Natural killer cell treated with Interleukin-12 subunit alpha and Interleukin-12 subunit beta and Interleukin-15 and Interleukin-18, amount 100 ng/mL, for 72 hours (primary cell): ENCODE results near the gene PIK3CD. TPM values are rescaled to one million over a fixed set of nuclear protein-coding genes. Genes with fewer than 3 reads are reported as not detected.
A peak's percentile ranks its signal among the peaks of the same experiment; 100 is the strongest.

Source experiments
- ATAC-seq, 2 donors: fragments of 150-1000 bp; cut with Tn5 transposase in 1 of 2; sonication (Bioruptor Pico), chemical (Tn5 transposase) in 1 of 2; 2 replicates each; pipeline ENCODE4 v1.10.0; 2021
- DNase-seq: peaks from one replicate; pipeline ENCODE4 v3.0.0; 2022; ENCODE audit warnings: low spot score
- H3K27ac Mint-ChIP-seq, 2 donors: 1 replicate in 1 of 2; 2 replicates in 1 of 2; pipeline ENCODE4 v1.8.0; 2022; ENCODE audit warnings: mixed read lengths in 2 of 2, mild to moderate bottlenecking in 1 of 2, moderate library complexity in 1 of 2
- H3K27me3 Mint-ChIP-seq, 2 donors: 1 replicate in 1 of 2; 2 replicates in 1 of 2; pipeline ENCODE4 v1.8.0; 2022; ENCODE audit warnings: mixed read lengths in 2 of 2
- H3K36me3 Mint-ChIP-seq: one replicate; pipeline ENCODE4 v1.8.0; 2022; ENCODE audit warnings: mixed read lengths
- H3K4me1 Mint-ChIP-seq, 2 donors: 1 replicate in 1 of 2; 2 replicates in 1 of 2; pipeline ENCODE4 v1.8.0; 2022; ENCODE audit warnings: low read depth in 2 of 2, mixed read lengths in 2 of 2, mild to moderate bottlenecking in 1 of 2
- H3K4me3 Mint-ChIP-seq: one replicate; pipeline ENCODE4 v1.8.0; 2022; ENCODE audit warnings: mixed read lengths
- H3K9me3 Mint-ChIP-seq: 2 replicates; pipeline ENCODE4 v1.8.0; 2022; ENCODE audit warnings: mixed read lengths
- total RNA-seq, 2 donors: library from RNA; stranded (reverse); gene quantifications; one replicate each; pipeline ENCODE4 v1.2.3, GENCODE V29; 2022

The PIK3CD gene
- total RNA-seq, 2 donors from 2014 or later, result 273 to 444 TPM

DNA sequence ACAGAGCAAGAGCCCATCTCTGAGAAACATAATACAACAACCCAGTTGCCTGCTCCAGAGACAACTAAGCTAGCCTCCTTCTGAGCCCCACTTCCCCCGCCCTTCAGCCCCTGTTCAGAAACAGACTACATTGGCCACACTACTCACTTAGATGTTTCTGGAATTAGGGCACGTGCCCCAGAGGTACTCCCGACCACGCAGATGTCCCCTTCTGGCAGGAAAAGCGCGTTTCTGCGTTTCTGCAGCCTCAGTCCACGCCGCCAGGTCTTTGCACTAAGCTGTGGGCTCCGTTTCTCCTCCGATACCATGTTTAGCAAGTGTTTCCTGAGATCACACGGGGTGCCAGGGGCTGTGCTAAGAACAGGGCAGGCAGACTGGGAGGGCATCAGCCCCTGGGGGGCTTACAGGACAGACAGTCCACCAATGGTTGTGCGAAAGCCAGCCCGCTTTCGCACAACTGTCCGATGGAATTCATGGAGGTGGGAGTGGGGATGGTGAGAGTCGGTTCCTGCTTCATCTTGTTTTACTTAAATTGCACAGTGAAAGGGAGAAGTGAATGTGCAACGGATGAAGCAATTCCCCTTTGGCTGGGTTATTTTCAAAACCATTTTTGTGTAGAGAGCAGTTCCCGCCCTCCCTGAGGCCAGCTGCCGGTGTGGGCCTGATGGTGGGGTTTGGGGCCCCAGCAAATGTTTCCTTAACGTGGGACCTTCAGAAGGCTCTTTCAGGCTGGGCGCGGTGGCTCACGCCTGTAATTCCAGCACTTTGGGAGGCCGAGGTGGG lies 2.7 kb downstream of the PIK3CD start:
- peak overlapping the region; percentile 98 to 99 for H3K27ac Mint-ChIP-seq
- peak; percentile 11 to 14 for ATAC-seq
- H3K36me3 Mint-ChIP-seq, result peaks cover 6% of the 10 kb centered on the region
- H3K9me3 Mint-ChIP-seq, result no peaks in the 10 kb centered on the region
- H3K27me3 Mint-ChIP-seq, result no peaks in the 10 kb centered on the region
- DNase-seq, result no peak
- peak overlapping the region; percentile 96 for H3K4me3 Mint-ChIP-seq
- peaks cover 55 to 62% of the 10 kb centered on the region in 2 donors for H3K4me1 Mint-ChIP-seq

DNA sequence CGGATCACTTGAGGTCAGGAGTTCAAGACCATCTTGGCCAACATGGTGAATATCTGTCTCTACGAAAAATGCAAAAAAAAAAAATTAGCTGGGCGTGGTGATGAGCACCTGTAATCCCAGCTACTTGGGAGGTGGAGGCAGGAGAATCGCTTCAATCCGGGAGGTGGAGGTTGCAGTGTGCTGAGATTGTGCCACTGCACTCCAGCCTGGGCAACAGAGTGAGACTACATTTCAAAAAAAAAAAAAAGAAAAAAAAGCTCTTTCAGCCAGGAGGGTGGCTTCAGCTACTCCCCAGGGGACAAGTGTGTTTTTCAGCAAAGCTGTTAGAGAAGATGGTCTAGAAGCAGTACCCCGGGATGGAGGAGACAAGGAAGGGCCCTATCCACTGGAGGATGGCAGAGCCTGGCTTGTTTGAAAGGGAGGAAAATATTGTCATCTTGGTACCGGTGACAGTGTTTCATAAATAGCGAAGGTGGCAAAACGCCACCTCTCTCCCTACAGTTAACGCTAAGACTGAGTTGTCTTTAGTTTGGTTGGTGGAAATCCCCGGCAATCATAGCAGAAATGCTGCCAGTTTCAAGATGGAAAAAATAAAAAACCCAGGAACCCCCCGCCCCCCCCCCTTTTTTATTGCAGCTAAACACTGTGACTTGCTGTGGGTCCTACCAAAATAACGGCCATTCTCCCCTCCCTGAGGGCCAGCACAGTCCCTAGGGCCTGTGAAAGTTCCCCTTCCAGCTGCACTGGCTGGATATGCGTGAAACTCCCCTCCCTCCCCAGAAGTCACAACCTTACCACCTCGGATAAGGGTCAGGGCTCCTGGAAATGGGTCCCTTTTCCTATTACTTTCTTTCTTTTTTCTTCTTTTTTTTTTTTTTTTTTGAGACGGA lies 3.5 kb downstream of the PIK3CD start:
- peaks cover 63 to 67% of the 10 kb centered on the region in 2 donors for H3K4me1 Mint-ChIP-seq
- peak; percentile 85 for DNase-seq
- H3K27me3 Mint-ChIP-seq, result no peaks in the 10 kb centered on the region
- H3K9me3 Mint-ChIP-seq, result no peaks in the 10 kb centered on the region
- peaks cover 7% of the 10 kb centered on the region for H3K36me3 Mint-ChIP-seq
- peak overlapping the region; percentile 98 to 99 for H3K27ac Mint-ChIP-seq
- peak; percentile 56 to 79 for ATAC-seq
- H3K4me3 Mint-ChIP-seq, result peak overlapping the region; percentile 96

DNA sequence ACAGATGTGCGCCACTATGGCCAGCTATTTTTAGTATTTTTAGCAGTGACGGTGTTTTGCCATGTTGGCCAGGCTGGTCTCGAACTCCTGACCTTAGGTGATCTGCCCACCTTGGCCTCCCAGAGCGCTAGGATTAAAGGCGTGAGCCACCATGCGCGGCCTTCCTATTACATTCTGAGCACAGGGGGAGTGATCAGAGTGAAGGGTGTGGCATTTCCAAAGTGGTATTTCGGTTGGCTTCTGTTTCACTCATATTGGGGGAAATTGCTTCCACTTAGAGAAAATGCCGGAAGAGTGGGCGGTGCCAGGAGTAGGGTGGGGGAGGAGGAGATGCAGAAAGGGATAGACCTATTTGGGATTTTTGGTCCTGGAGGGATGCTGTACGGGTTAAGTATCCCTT lies 4.3 kb downstream of the PIK3CD start:
- no peaks in the 10 kb centered on the region for H3K9me3 Mint-ChIP-seq
- DNase-seq (no peak), ATAC-seq (no peak)
- no peaks in the 10 kb centered on the region for H3K27me3 Mint-ChIP-seq
- peak overlapping the region; percentile 96 for H3K4me3 Mint-ChIP-seq
- peaks cover 14% of the 10 kb centered on the region for H3K36me3 Mint-ChIP-seq
- H3K27ac Mint-ChIP-seq, result peak overlapping the region; percentile 98 to 99
- peaks cover 67 to 68% of the 10 kb centered on the region in 2 donors for H3K4me1 Mint-ChIP-seq

DNA sequence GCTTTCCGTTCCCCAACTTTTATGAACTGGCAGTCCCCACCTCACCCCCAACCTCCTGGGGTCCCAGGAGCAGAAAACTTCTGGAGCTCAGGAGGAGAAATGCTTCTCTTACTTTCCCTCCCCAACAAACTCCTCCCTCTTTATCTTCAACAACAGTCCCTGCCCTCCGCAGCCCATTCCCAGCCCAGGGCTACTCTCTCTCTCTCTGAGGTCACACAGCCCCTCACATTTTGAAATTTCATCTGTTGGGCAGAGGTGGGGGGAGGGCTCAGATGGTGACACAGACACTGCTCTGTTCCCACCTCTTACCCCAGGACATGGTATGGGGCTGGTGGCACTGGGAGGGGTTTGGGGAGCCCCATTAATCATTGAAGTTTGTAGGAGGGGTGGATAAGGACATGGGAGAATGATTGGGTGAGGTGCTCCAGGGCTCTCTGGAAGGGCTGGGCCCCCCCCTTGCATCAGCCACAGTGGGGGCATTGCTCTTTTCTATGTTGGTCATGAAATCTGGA lies 6.0 kb downstream of the PIK3CD start:
- H3K9me3 Mint-ChIP-seq, result no peaks in the 10 kb centered on the region
- H3K27me3 Mint-ChIP-seq, result no peaks in the 10 kb centered on the region
- peaks cover 18% of the 10 kb centered on the region for H3K36me3 Mint-ChIP-seq
- peak overlapping the region; percentile 70 for H3K4me3 Mint-ChIP-seq
- ATAC-seq (no peak), DNase-seq (no peak)
- H3K4me1 Mint-ChIP-seq, result peaks cover 67 to 69% of the 10 kb centered on the region in 2 donors
- H3K27ac Mint-ChIP-seq, result peak overlapping the region; percentile 98 to 99

DNA sequence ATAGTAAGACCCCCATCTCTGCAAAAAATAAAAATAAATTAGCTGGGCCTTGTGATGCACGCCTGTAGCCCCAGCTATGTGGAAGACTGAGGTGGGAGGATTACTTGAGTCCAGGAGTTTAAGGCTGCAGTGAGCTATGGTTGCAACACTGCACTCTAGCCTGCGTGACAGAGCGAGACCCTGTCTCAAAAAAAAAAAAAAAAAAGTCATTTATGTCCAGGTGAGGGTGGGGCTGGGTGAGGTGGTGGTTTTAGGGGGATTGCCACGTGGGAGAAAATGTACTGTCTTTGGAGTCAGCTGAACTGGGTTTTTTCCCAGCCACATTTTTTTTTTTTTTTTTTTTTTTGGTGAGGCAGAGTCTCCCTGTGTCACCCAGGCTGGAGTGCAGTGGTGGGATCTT lies 6.7 kb downstream of the PIK3CD start:
- peak overlapping the region; percentile 70 for H3K4me3 Mint-ChIP-seq
- no peak for ATAC-seq

DNA sequence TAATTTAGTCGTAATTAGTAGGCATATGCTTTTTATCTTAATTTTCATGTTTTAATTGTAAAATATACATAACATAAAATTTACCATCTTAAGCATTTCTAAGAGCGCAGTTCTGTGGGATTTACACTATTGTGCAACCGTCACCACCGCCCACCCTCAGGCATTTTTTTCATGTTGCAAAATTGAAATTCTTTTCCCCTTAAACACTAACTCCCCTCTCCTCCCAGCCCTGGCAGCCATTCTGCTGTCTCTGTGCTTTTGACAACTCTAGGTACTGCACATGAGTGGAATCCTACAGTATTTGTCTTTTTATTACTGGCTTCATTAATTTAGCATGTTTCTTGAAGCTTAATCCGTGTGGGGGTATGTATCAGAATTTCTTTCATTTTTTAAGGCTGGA lies 7.8 kb downstream of the PIK3CD start:
- Mint-ChIP-seq H3K36me3 (peaks cover 11% of the 10 kb centered on the region), H3K4me1 (peaks cover 64 to 66% of the 10 kb centered on the region in 2 donors), H3K9me3 (no peaks in the 10 kb centered on the region), H3K4me3 (peak overlapping the region; percentile 47), H3K27ac (peak overlapping the region; percentile 79 to 99), H3K27me3 (no peaks in the 10 kb centered on the region)
- DNase-seq, result peak; percentile 71
- ATAC-seq, result peak in 1 of 2 donors; percentile 37

More for the DNA sequence above, 6.7 kb downstream of the PIK3CD start:
- Mint-ChIP-seq H3K9me3 (no peaks in the 10 kb centered on the region), H3K4me1 (peaks cover 70 to 74% of the 10 kb centered on the region in 2 donors), H3K36me3 (peaks cover 16% of the 10 kb centered on the region), H3K27me3 (no peaks in the 10 kb centered on the region), H3K27ac (peak overlapping the region; percentile 98 to 99)
- no peak for DNase-seq

DNA sequence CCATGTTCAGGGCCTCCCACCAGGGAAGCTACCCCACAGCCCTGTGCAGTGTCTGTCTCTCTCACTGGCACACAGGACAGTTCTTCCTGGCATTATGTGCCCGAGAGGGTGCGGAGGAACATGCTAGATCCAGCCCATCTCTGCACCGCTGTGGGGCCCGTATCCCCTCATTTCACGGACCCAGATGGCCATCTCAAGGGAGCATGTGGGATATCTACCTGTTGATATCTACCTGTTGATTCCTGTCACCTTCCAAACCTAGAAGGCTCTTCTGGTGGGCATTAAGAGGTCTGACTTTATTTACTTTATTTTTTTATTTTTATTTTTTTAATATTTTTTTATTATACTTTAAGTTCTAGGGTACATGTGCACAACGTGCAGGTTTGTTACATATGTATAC lies 11.7 kb downstream of the PIK3CD start:
- Mint-ChIP-seq H3K27me3 (no peaks in the 10 kb centered on the region), H3K4me1 (peaks cover 41 to 46% of the 10 kb centered on the region in 2 donors), H3K36me3 (peaks cover 16% of the 10 kb centered on the region), H3K27ac (peak overlapping the region in 1 of 2 donors; percentile 99), H3K4me3 (no peak overlapping the region), H3K9me3 (no peaks in the 10 kb centered on the region)
- ATAC-seq (no peak), DNase-seq (no peak)

DNA sequence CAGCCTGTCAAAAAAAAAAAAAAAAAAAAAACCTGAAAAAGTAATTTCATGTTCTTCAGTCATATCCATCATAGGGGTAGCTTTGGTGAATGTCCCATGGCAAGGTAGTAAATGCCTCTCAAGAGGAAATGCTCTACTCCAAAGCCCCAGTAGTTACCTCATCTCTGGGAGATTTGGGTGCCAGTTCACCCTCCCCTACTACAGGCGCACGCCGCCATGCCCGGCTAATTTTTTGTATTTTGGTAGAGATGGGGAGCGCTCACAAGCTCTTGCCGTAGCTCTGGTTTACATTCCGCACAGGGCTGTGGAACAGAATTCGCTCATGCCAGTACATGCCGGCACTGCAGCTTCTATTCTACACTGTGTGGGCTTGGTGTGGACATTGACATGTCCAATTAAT lies 13.7 kb downstream of the PIK3CD start:
- Mint-ChIP-seq H3K4me3 (no peak overlapping the region), H3K9me3 (no peaks in the 10 kb centered on the region), H3K4me1 (peaks cover 44 to 45% of the 10 kb centered on the region in 2 donors), H3K27ac (peak overlapping the region; percentile 44 to 86), H3K27me3 (no peaks in the 10 kb centered on the region), H3K36me3 (peaks cover 21% of the 10 kb centered on the region)
- ATAC-seq, result no peak
- no peak for DNase-seq

DNA sequence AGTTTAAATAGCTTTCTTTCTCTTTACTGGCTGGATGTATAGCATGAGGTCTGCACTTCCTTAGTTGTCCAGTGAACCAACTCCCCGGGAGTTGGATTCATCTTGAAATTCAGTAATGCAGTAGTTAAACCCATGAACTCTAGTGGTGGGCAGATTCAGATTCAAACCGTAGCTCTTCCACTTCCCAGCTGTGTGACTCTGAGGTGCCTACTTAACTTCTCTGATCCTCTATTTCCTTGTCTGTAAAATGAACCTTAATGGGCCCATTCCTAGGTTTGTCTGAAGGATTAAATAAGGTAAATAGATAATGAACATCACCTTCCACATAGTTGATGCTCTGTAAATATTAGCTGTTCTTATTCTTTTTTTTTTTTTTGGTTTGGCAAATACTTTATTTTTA lies 16.5 kb downstream of the PIK3CD start:
- Mint-ChIP-seq H3K4me3 (peak overlapping the region; percentile 56), H3K36me3 (peaks cover 15% of the 10 kb centered on the region), H3K4me1 (peaks cover 42 to 44% of the 10 kb centered on the region in 2 donors)

DNA sequence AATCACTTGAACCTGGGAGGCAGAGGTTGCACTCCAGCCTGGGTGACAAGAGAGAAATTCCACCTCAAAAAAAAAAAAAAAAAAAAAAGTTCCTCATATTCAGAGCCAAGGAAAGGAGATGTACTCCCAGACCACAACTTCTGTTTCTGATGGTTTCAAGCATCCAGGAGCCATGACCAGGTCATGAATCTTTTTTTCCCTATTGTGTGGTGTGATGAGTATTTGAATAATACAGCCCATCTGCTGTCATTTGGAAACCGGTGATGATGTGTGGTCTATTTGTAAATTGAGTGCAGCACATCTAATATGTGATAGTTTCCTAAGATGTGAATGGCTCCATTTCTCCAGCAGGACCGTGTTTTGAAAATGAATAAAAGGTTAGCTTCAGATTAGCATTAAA lies 18.6 kb downstream of the PIK3CD start:
- Mint-ChIP-seq H3K9me3 (no peaks in the 10 kb centered on the region), H3K4me1 (peaks cover 43 to 47% of the 10 kb centered on the region in 2 donors), H3K27me3 (no peaks in the 10 kb centered on the region), H3K4me3 (peak overlapping the region; percentile 59), H3K27ac (peak overlapping the region; percentile 71 to 85), H3K36me3 (peaks cover 15% of the 10 kb centered on the region)
- no peak for DNase-seq
- peak; percentile 79 for ATAC-seq

More for the DNA sequence above, 16.5 kb downstream of the PIK3CD start:
- H3K9me3 Mint-ChIP-seq, result no peaks in the 10 kb centered on the region
- H3K27ac Mint-ChIP-seq, result peak overlapping the region; percentile 66 to 85
- no peak for DNase-seq
- no peak for ATAC-seq
- no peaks in the 10 kb centered on the region for H3K27me3 Mint-ChIP-seq

DNA sequence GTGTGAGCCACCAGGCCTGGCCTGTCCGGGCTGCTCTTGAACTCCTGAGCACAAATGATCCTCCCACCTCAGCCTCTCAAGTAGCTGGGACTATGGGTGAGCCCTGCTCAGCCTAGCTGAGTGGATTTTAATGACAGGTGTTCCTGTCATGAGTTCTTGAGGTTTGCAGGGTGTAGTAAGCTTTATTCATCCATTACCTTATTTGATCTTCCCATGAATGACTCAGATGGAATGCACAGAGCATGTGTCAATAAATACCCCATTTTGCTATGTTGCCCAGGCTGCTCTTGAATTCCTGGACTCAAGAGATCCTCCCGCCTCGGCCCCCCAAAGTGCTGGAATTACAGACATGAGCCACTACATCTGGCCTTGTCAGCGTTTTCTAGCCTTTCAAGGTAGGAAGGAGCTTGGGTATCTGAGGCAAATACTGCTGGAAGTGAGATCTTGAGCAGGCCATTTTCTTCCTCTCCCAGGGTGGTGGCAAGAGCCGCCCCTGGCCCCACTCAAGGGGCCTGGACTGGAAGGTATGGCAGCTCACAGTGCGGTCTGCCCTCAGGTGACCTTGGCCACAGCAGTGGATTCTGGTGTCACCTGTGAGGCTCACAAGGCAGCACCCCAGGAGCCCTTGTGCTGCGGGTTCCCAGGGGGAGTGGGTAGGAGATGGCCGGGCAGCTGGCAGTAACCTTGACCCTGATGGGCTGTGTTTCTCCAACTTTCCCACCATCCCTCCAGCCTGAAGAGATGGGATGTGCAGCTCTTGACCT lies 20.0 kb downstream of the PIK3CD start:
- peaks cover 15% of the 10 kb centered on the region for H3K36me3 Mint-ChIP-seq

DNA sequence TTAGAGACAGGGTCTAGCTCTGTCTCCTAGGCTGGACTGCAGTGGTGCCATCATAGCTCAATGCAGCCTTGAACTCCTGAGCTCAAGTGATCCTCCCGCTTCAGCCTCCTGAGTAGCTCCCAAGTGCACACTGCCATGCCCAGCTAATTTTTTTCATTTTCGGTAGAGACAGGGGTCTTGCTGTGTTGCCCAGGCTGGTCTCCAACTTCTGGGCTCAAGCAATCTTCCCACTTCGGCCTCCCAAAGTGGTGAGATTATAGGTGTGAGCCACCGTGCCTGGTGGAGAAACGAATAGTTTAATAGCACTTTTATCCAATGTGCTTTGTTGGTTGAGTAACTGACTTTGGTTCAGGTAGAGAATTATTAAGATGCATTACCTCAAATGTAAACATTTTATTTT lies 20.9 kb downstream of the PIK3CD start:
- ATAC-seq, result no peak
- DNase-seq, result no peak
- peaks cover 51 to 54% of the 10 kb centered on the region in 2 donors for H3K4me1 Mint-ChIP-seq
- H3K36me3 Mint-ChIP-seq, result peaks cover 21% of the 10 kb centered on the region
- H3K27ac Mint-ChIP-seq, result peak overlapping the region; percentile 28 to 78
- no peak overlapping the region for H3K4me3 Mint-ChIP-seq
- no peaks in the 10 kb centered on the region for H3K27me3 Mint-ChIP-seq
- no peaks in the 10 kb centered on the region for H3K9me3 Mint-ChIP-seq

More for the DNA sequence above, 20.0 kb downstream of the PIK3CD start:
- Mint-ChIP-seq H3K27ac (peak overlapping the region; percentile 71 to 85), H3K4me1 (peaks cover 43 to 46% of the 10 kb centered on the region in 2 donors), H3K9me3 (no peaks in the 10 kb centered on the region), H3K27me3 (no peaks in the 10 kb centered on the region), H3K4me3 (no peak overlapping the region)
- ATAC-seq (no peak), DNase-seq (no peak)

DNA sequence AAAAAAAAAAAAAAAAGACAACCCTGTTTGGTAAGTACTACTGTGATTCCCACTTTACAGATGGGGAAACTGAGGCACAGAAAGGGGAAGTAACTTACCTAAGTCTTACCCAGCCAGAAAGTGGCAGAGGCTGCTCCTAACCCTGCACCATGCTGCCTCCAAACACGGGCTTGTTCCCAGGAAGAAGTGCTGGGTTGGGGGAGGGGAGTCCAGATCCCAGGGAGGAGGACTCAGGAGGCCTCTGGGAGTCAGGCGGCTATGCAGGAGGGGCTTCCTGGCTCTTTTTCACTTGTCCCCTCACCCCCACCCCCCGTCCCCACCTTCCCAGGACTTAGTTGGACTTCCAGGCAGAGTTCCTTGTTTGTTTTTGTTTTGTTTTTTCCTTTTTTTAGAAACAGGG lies 23.9 kb downstream of the PIK3CD start:
- peaks cover 19% of the 10 kb centered on the region for H3K36me3 Mint-ChIP-seq
- H3K27me3 Mint-ChIP-seq, result no peaks in the 10 kb centered on the region
- no peaks in the 10 kb centered on the region for H3K9me3 Mint-ChIP-seq
- DNase-seq (no peak), ATAC-seq (no peak)
- no peak overlapping the region for H3K27ac Mint-ChIP-seq
- peaks cover 50% of the 10 kb centered on the region in 2 donors for H3K4me1 Mint-ChIP-seq
- H3K4me3 Mint-ChIP-seq, result no peak overlapping the region
